Stomach (tissue), 9 donors: ENCODE measurements around the gene PITPNC1. TPM values are rescaled to one million over a fixed set of nuclear protein-coding genes. Genes with fewer than 3 reads are reported as not detected.

Experiments
- DNase-seq, 2 donors: peaks; one replicate each; pipeline versions ENCODE4 v3.0.0 to v3.0.0-alpha.2; 2013 to 2019
- H3K27ac ChIP-seq, 5 donors: fragments of 200-600 bp in 4 of 5; sonication (generic) in 4 of 5; one replicate each; pipeline ENCODE4 v1.5.1; 2013 to 2019; ENCODE audit warnings: mild to moderate bottlenecking in 1 of 5, moderate library complexity in 1 of 5
- H3K27me3 ChIP-seq, 3 donors: fragments of 200-600 bp; sonication (generic); one replicate each; pipeline ENCODE4 v1.5.1; 2017 to 2019; ENCODE audit warnings: mixed run types in 1 of 3
- H3K36me3 ChIP-seq, 4 donors: fragments of 200-600 bp; sonication (generic); 1 replicate in 3 of 4; 2 replicates in 1 of 4; pipeline ENCODE4 v1.5.1; 2016 to 2019
- H3K4me1 ChIP-seq, 4 donors: fragments of 200-600 bp; sonication (generic); one replicate each; pipeline ENCODE4 v1.5.1; 2016 to 2019
- H3K4me3 ChIP-seq, 4 donors: fragments of 200-600 bp; sonication (generic) in 3 of 4; one replicate each; pipeline ENCODE4 v1.5.1; 2016 to 2019; ENCODE audit warnings: mild to moderate bottlenecking in 1 of 4
- H3K9me3 ChIP-seq, 4 donors: fragments of 200-600 bp; sonication (generic); one replicate each; pipeline ENCODE4 v1.5.1; 2016 to 2019
- CTCF ChIP-seq, 7 experiments: fragments of 450-650 bp in 4 of 7; fragments of 200-600 bp in 3 of 7; sonication (generic) in 3 of 7; IDR thresholded peaks; one replicate each; pipeline ENCODE4 v1.5.1; 2016 to 2019; ENCODE audit warnings: antibody characterized with exemption in 7 of 7, control low read depth in 2 of 7, mild to moderate bottlenecking in 1 of 7
- EP300 ChIP-seq: sonication (generic); formaldehyde crosslinking; IDR thresholded peaks from one replicate; pipeline ENCODE4 v1.6.1; 2017; ENCODE audit warnings: antibody characterized with exemption
- POLR2A ChIP-seq, 4 donors: fragments of 450-650 bp; IDR thresholded peaks; one replicate each; pipeline ENCODE4 v1.6.1; 2016; ENCODE audit warnings: antibody characterized with exemption in 4 of 4, control low read depth in 2 of 4, mild to moderate bottlenecking in 1 of 4, moderate library complexity in 1 of 4
- POLR2AphosphoS5 ChIP-seq, 3 donors: sonication (generic); formaldehyde crosslinking; IDR thresholded peaks; one replicate each; pipeline ENCODE4 v1.6.1; 2016; ENCODE audit warnings: antibody characterized with exemption in 3 of 3
- WGBS, 5 donors: extraction: QIAGEN DNeasy Blood & Tissue Kit in 3 of 5; methylation state at CpG; one replicate each; pipeline versions ENCODE4 v1.1.5 to v1.1.7; 2013 to 2018; 5-methylcytosine and 5-hydroxymethylcytosine counted together
- intact Hi-C: fragments of 100-400 bp; cut with DNase I; formaldehyde crosslinking; loops from one replicate; pipeline ENCODE4 v1.15.1; 2023; ENCODE audit warnings: low total_unique reads
- polyA plus RNA-seq, 3 donors: library from polyadenylated mRNA; stranded (reverse); fragments of 200-250 nt; gene quantifications; one replicate each; pipeline ENCODE4 v1.2.3, GENCODE V29; 2013
- total RNA-seq, 5 donors: library from RNA; depleted of rRNA; stranded (reverse); fragments of >200 nt; gene quantifications; one replicate each; pipeline versions ENCODE4 v1.1.0 to v1.2.3, GENCODE V29; 2014 to 2016
- donor health status: healthy with polysubstance abuse.
- donor health status: Bipolar disorder and iron deficiency.
- donor health status: healthy.

Gene PITPNC1
- total and polyA plus RNA-seq, 8 donors, result 2.3 to 25.3 (median 14.4) TPM

- H3K36me3 ChIP-seq, result no peaks in the 10 kb centered on the region
- TF ChIP-seq POLR2A (IDR thresholded peaks at IDR 0.05) (no peak), POLR2AphosphoS5 (IDR thresholded peaks at IDR 0.05) (peak in 1 of 3 donors; percentile 7)
- peaks cover 9 to 36% (median 31%) of the 10 kb centered on the region in 4 donors for H3K4me1 ChIP-seq
- intact Hi-C loops, result no loop called here
- no peaks in the 10 kb centered on the region for H3K27me3 ChIP-seq
- no peaks in the 10 kb centered on the region for H3K9me3 ChIP-seq
- DNase-seq, result peak; percentile 65 to 75
- peak overlapping the region in 3 of 5 donors; percentile 39 to 68 (median 63) for H3K27ac ChIP-seq
- WGBS, 5 donors, result 23 to 47% (median 28%) methylated on average over 17 of the region's 17 CpGs
- H3K4me3 ChIP-seq, result no peak overlapping the region
These were observed 228.3 kb downstream of the PITPNC1 start for GRCh38 chr17:67605256-67605912.

GRCh38 chr17:67606471-67606870 is 229.4 kb downstream of the PITPNC1 start:
- peaks cover 9 to 36% (median 31%) of the 10 kb centered on the region in 4 donors for H3K4me1 ChIP-seq
- H3K4me3 ChIP-seq, result no peak overlapping the region
- TF ChIP-seq POLR2AphosphoS5 (IDR thresholded peaks at IDR 0.05), result no peak
- no peak for TF ChIP-seq CTCF (IDR thresholded peaks at IDR 0.05)
- TF ChIP-seq EP300, result no peak
- TF ChIP-seq POLR2A (IDR thresholded peaks at IDR 0.05), result no peak
- H3K27ac ChIP-seq, result peak overlapping the region in 4 of 5 donors; percentile 8 to 75 (median 66)
- intact Hi-C loops, result no loop called here
- DNase-seq, result peak; percentile 70 to 90
- H3K36me3 ChIP-seq, result no peaks in the 10 kb centered on the region
- H3K27me3 ChIP-seq, result no peaks in the 10 kb centered on the region
- no peaks in the 10 kb centered on the region for H3K9me3 ChIP-seq
- 23 to 29% (median 25%) methylated on average over 10 of the region's 10 CpGs for WGBS, 5 donors

GRCh38 chr17:67606896-67607604 is 230.0 kb downstream of the PITPNC1 start:
- H3K9me3 ChIP-seq, result no peaks in the 10 kb centered on the region
- WGBS, 5 donors, result 38 to 53% (median 45%) methylated on average over 10 of the region's 10 CpGs
- H3K27ac ChIP-seq, result peak overlapping the region; percentile 9 to 85 (median 63)
- H3K27me3 ChIP-seq, result no peaks in the 10 kb centered on the region
- H3K36me3 ChIP-seq, result no peaks in the 10 kb centered on the region
- TF ChIP-seq EP300 (no peak), POLR2A (IDR thresholded peaks at IDR 0.05) (no peak), CTCF (IDR thresholded peaks at IDR 0.05) (no peak), POLR2AphosphoS5 (IDR thresholded peaks at IDR 0.05) (peak in 2 of 3 donors; percentile 24 to 49)
- H3K4me1 ChIP-seq, result peaks cover 9 to 36% (median 31%) of the 10 kb centered on the region in 4 donors
- peak; percentile 53 to 69 for DNase-seq
- intact Hi-C loops, result no loop called here
- H3K4me3 ChIP-seq, result no peak overlapping the region

- Histone ChIP-seq H3K36me3 (no peaks in the 10 kb centered on the region), H3K27ac (no peak overlapping the region), H3K4me3 (no peak overlapping the region), H3K4me1 (peaks cover 4 to 28% (median 23%) of the 10 kb centered on the region in 4 donors), H3K9me3 (no peaks in the 10 kb centered on the region), H3K27me3 (no peaks in the 10 kb centered on the region)
- no peak for DNase-seq
- WGBS, 5 donors, result 87 to 98% (median 94%) methylated on average over 8 of the region's 8 CpGs
- no peak for TF ChIP-seq POLR2A (IDR thresholded peaks at IDR 0.05)
- no peak for TF ChIP-seq CTCF (IDR thresholded peaks at IDR 0.05)
- intact Hi-C loops, result no loop called here
These were observed 233.0 kb downstream of the PITPNC1 start for GRCh38 chr17:67610061-67610460.
